Activated CD4-positive, alpha-beta memory T cell treated with anti-CD3 and anti-CD28 coated beads, Interleukin-2, amount 10 ng/mL, durations not matched to agents 7 days and 5 days (primary cell): Measurements from ENCODE around the gene FBXL13. TPM values are rescaled to one million over a fixed set of nuclear protein-coding genes. Genes with fewer than 3 reads are reported as not detected.

Experiments used
- CTCF ChIA-PET: fragments of 350-600 bp; sonication (Branson Sonifier 250); formaldehyde crosslinking; loops from one replicate; lab custom pipeline; 2021; ENCODE audit warnings: antibody characterized with exemption, inconsistent platforms; lab: Charles Lee
- POLR2A ChIA-PET: fragments of 350-600 bp; sonication (Branson Sonifier 250); formaldehyde crosslinking; loops from one replicate; lab custom pipeline; 2021; ENCODE audit warnings: antibody characterized with exemption; lab: Charles Lee
- DNase-seq: peaks from one replicate; pipeline ENCODE4 v3.0.0-alpha.2; 2020
- H3K27ac Mint-ChIP-seq: one replicate; pipeline ENCODE4 v1.8.0; 2021; ENCODE audit warnings: mild to moderate bottlenecking, mixed read lengths
- H3K27me3 Mint-ChIP-seq: one replicate; pipeline ENCODE4 v1.8.0; 2021; ENCODE audit warnings: mixed read lengths
- H3K36me3 Mint-ChIP-seq: one replicate; pipeline ENCODE4 v1.8.0; 2021; ENCODE audit warnings: low read depth, mixed read lengths
- H3K4me1 Mint-ChIP-seq: one replicate; pipeline ENCODE4 v1.8.0; 2021; ENCODE audit warnings: mixed read lengths
- H3K4me3 Mint-ChIP-seq: one replicate; pipeline ENCODE4 v1.8.0; 2021; ENCODE audit warnings: mild to moderate bottlenecking, mixed read lengths
- H3K9me3 Mint-ChIP-seq: one replicate; pipeline ENCODE4 v1.8.0; 2021; ENCODE audit warnings: mixed read lengths
- total RNA-seq, 2 experiments: library from RNA; stranded (reverse); gene quantifications; one replicate each; pipeline ENCODE4 v1.2.3, GENCODE V29; 2021

FBXL13 gene
- total RNA-seq, 2 experiments from 2014 or later = 0.58 TPM; not detected in 1

DNA sequence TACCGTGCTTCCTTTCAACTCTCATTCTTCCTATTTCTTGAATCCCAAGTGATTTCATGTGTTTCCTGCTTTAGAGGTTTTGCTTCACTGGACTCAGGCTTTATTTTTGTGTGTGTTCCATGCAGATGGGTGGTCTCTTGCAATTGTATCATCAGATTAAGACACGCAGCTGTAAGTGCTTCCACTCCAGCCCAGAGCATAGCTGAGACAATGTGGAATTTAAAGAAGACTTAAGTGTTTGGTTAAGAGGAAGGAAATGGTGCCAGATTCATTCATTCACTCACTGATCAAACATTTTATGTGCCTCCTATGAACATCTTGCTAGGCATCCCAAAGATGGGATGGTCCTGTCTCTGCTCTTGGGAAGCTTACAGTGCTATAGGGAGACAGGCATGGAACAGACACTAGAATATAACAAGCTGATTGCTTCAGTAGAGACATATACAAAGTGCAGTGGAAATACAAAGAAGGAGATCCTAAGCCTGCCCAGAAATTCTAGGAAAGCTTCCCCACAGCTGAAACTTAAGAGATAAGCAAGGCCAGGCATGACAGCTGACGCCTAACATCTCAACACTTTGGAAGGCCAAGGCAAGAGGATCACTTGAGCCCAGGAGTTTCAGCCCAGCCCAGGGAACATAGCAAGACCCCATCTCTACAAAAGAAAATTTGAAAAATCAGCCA, 207.9 kb downstream of the FBXL13 start:
- peaks cover 1% of the 10 kb centered on the region for H3K36me3 Mint-ChIP-seq
- no peaks in the 10 kb centered on the region for H3K9me3 Mint-ChIP-seq
- ChIA-PET CTCF (no interaction called here), POLR2A (no interaction called here)
- H3K27ac Mint-ChIP-seq = no peak overlapping the region
- peaks cover 6% of the 10 kb centered on the region for H3K27me3 Mint-ChIP-seq
- H3K4me1 Mint-ChIP-seq = peaks cover 8% of the 10 kb centered on the region
- H3K4me3 Mint-ChIP-seq = no peak overlapping the region
- DNase-seq = no peak

GRCh38 chr7:102864958-102865357, 209.6 kb downstream of the FBXL13 start:
- Mint-ChIP-seq H3K4me1 (peaks cover 8% of the 10 kb centered on the region), H3K27me3 (peaks cover 5% of the 10 kb centered on the region), H3K9me3 (no peaks in the 10 kb centered on the region), H3K27ac (no peak overlapping the region), H3K4me3 (no peak overlapping the region), H3K36me3 (no peaks in the 10 kb centered on the region)
- DNase-seq = no peak
- ChIA-PET POLR2A (no interaction called here), CTCF (interaction anchor here (0.7 kb wide), 1 partner anchor 57 kb away, joined by 6 read pairs; no protein-coding TSS in a partner anchor)

GRCh38 chr7:102860351-102860811, 214.2 kb downstream of the FBXL13 start:
- Mint-ChIP-seq H3K36me3 (no peaks in the 10 kb centered on the region), H3K4me1 (peaks cover 3% of the 10 kb centered on the region), H3K27me3 (peaks cover 11% of the 10 kb centered on the region), H3K4me3 (no peak overlapping the region), H3K27ac (no peak overlapping the region), H3K9me3 (no peaks in the 10 kb centered on the region)
- no peak for DNase-seq
- ChIA-PET POLR2A (no interaction called here), CTCF (no interaction called here)

- CTCF ChIA-PET = no interaction called here
- peaks cover 11% of the 10 kb centered on the region for H3K27me3 Mint-ChIP-seq
- no peak for DNase-seq
- H3K4me3 Mint-ChIP-seq = no peak overlapping the region
- no peaks in the 10 kb centered on the region for H3K36me3 Mint-ChIP-seq
- POLR2A ChIA-PET = no interaction called here
- H3K27ac Mint-ChIP-seq = no peak overlapping the region
- H3K4me1 Mint-ChIP-seq = peaks cover 3% of the 10 kb centered on the region
- H3K9me3 Mint-ChIP-seq = no peaks in the 10 kb centered on the region
These were observed 214.8 kb downstream of the FBXL13 start for GRCh38 chr7:102859799-102860125.

GRCh38 chr7:102859084-102859798, 215.4 kb downstream of the FBXL13 start:
- H3K4me3 Mint-ChIP-seq = no peak overlapping the region
- no peaks in the 10 kb centered on the region for H3K36me3 Mint-ChIP-seq
- no peak overlapping the region for H3K27ac Mint-ChIP-seq
- DNase-seq = no peak
- ChIA-PET CTCF (no interaction called here), POLR2A (no interaction called here)
- peaks cover 3% of the 10 kb centered on the region for H3K4me1 Mint-ChIP-seq
- H3K9me3 Mint-ChIP-seq = no peaks in the 10 kb centered on the region
- peaks cover 11% of the 10 kb centered on the region for H3K27me3 Mint-ChIP-seq

DNA sequence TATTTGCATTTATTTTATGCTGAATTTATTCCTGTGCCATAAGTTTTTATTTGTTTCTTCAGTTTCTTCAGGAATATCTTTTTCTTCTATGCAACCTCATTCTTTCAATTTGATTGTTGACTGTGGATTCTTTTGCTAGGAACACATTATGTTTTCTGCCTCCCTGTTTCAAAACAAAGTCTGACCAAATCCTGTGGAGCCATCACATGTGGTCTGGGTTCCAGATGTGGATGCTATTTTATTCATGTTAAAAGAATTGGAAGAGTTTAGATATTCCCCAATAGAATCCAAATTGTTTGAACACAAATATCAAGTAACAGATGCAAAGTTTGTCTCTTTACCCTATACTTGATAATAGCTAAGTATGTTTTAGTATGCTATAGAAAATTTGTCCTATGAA, 218.6 kb downstream of the FBXL13 start:
- POLR2A ChIA-PET = no interaction called here
- H3K27ac Mint-ChIP-seq = no peak overlapping the region
- peaks cover 4% of the 10 kb centered on the region for H3K9me3 Mint-ChIP-seq
- CTCF ChIA-PET = no interaction called here
- peaks cover 10% of the 10 kb centered on the region for H3K27me3 Mint-ChIP-seq
- H3K4me3 Mint-ChIP-seq = no peak overlapping the region
- no peaks in the 10 kb centered on the region for H3K4me1 Mint-ChIP-seq
- H3K36me3 Mint-ChIP-seq = peaks cover 6% of the 10 kb centered on the region
- no peak for DNase-seq

- Mint-ChIP-seq H3K4me3 (no peak overlapping the region), H3K9me3 (peaks cover 4% of the 10 kb centered on the region), H3K36me3 (peaks cover 6% of the 10 kb centered on the region), H3K27ac (no peak overlapping the region), H3K27me3 (peaks cover 3% of the 10 kb centered on the region), H3K4me1 (peaks cover 1% of the 10 kb centered on the region)
- CTCF ChIA-PET = no interaction called here
- POLR2A ChIA-PET = no interaction called here
- no peak for DNase-seq
These were observed 225.1 kb downstream of the FBXL13 start for GRCh38 chr7:102849538-102849937.

DNA sequence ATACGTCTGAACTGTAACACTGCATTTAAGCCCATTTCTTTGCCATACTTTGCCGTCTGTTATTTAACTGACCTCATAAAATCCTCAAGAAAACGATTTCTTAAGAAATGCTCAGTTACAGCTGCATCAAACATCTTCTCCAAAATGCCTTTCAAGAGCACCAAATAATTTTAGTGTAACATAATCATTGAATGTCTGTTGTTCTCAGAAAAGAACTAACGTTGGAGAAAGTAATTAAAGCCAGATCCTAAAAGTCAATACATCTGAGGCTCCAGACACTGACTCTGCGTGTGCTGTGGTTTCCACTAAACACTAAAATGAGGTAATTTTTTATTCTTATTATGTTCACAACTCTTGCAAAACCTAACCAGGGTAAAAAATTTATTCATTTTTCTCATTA, 225.5 kb downstream of the FBXL13 start:
- no peak for DNase-seq
- Mint-ChIP-seq H3K4me3 (no peak overlapping the region), H3K27me3 (peaks cover 3% of the 10 kb centered on the region), H3K36me3 (peaks cover 6% of the 10 kb centered on the region), H3K4me1 (peaks cover 6% of the 10 kb centered on the region), H3K27ac (no peak overlapping the region), H3K9me3 (peaks cover 4% of the 10 kb centered on the region)
- ChIA-PET CTCF (no interaction called here), POLR2A (no interaction called here)

GRCh38 chr7:102845346-102845745, 229.2 kb downstream of the FBXL13 start:
- peaks cover 3% of the 10 kb centered on the region for H3K36me3 Mint-ChIP-seq
- no peaks in the 10 kb centered on the region for H3K9me3 Mint-ChIP-seq
- H3K4me1 Mint-ChIP-seq = peaks cover 14% of the 10 kb centered on the region
- H3K27me3 Mint-ChIP-seq = no peaks in the 10 kb centered on the region
- CTCF ChIA-PET = interaction anchor here (1.7 kb wide), 1 partner anchor 217 kb away, joined by 4 read pairs; no protein-coding TSS in a partner anchor
- DNase-seq = no peak
- H3K4me3 Mint-ChIP-seq = no peak overlapping the region
- no peak overlapping the region for H3K27ac Mint-ChIP-seq
- POLR2A ChIA-PET = no interaction called here

DNA sequence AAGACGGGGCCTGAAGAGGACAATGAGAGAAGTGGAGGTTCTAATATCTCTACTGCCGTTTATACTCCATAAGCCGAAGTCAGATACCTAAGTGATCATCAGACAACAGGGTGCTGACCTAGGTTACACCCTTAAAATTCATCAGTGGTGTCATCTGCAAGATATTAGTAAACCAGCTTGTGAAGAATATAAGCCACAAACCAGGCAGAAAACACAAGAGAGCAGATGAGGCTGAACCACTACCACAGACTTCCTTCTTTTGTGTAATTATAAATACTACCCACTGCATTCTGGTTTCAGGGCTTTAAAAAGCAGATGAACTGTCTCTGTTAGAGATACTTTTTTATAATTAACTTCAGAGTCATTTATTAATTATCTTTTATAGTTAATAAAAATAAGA, 230.7 kb downstream of the FBXL13 start:
- Mint-ChIP-seq H3K27me3 (no peaks in the 10 kb centered on the region), H3K9me3 (no peaks in the 10 kb centered on the region), H3K36me3 (peaks cover 3% of the 10 kb centered on the region), H3K27ac (no peak overlapping the region), H3K4me3 (no peak overlapping the region), H3K4me1 (peaks cover 14% of the 10 kb centered on the region)
- DNase-seq = peak; percentile 19
- CTCF ChIA-PET = interaction anchor here (0.8 to 1.1 kb wide), 2 partner anchors 10 to 29 kb away, joined by 3 read pairs; no protein-coding TSS in a partner anchor
- POLR2A ChIA-PET = interaction anchor here (0.9 to 1.8 kb wide), 4 partner anchors 9 to 30 kb away, joined by 3 to 7 read pairs (median 3); no protein-coding TSS in a partner anchor

GRCh38 chr7:102842284-102842683, 232.3 kb downstream of the FBXL13 start:
- Mint-ChIP-seq H3K27me3 (no peaks in the 10 kb centered on the region), H3K27ac (no peak overlapping the region), H3K4me1 (peaks cover 14% of the 10 kb centered on the region), H3K4me3 (no peak overlapping the region), H3K9me3 (no peaks in the 10 kb centered on the region), H3K36me3 (peaks cover 7% of the 10 kb centered on the region)
- ChIA-PET POLR2A (no interaction called here), CTCF (no interaction called here)
- no peak for DNase-seq

- H3K9me3 Mint-ChIP-seq = no peaks in the 10 kb centered on the region
- peaks cover 13% of the 10 kb centered on the region for H3K36me3 Mint-ChIP-seq
- H3K27me3 Mint-ChIP-seq = no peaks in the 10 kb centered on the region
- POLR2A ChIA-PET = no interaction called here
- H3K27ac Mint-ChIP-seq = no peak overlapping the region
- CTCF ChIA-PET = no interaction called here
- H3K4me3 Mint-ChIP-seq = no peak overlapping the region
- DNase-seq = no peak
- H3K4me1 Mint-ChIP-seq = peaks cover 15% of the 10 kb centered on the region
These were observed 233.3 kb downstream of the FBXL13 start for GRCh38 chr7:102841290-102841689.

GRCh38 chr7:102840404-102840803, 234.2 kb downstream of the FBXL13 start:
- DNase-seq = no peak
- CTCF ChIA-PET = no interaction called here

More at GRCh38 chr7:102840404-102840803, 234.2 kb downstream of the FBXL13 start:
- Mint-ChIP-seq H3K27me3 (no peaks in the 10 kb centered on the region), H3K36me3 (peaks cover 16% of the 10 kb centered on the region), H3K4me1 (peaks cover 17% of the 10 kb centered on the region), H3K4me3 (no peak overlapping the region), H3K9me3 (no peaks in the 10 kb centered on the region), H3K27ac (no peak overlapping the region)
- POLR2A ChIA-PET = no interaction called here
